HG02970 (cell line): ENCODE measurements around the gene LMOD3.
A peak's percentile ranks its signal among the peaks of the same experiment; 100 is the strongest.

Experiments used
- ATAC-seq: cut with Tn5 transposase; IDR thresholded peaks from one replicate; pipeline ENCODE4 v1.9.1; 2021; ENCODE audit warnings: mild to moderate bottlenecking, moderate library complexity, moderate number of reproducible peaks; ENCODE audit not compliant: unreplicated experiment, low FRiP score

LMOD3 gene

DNA sequence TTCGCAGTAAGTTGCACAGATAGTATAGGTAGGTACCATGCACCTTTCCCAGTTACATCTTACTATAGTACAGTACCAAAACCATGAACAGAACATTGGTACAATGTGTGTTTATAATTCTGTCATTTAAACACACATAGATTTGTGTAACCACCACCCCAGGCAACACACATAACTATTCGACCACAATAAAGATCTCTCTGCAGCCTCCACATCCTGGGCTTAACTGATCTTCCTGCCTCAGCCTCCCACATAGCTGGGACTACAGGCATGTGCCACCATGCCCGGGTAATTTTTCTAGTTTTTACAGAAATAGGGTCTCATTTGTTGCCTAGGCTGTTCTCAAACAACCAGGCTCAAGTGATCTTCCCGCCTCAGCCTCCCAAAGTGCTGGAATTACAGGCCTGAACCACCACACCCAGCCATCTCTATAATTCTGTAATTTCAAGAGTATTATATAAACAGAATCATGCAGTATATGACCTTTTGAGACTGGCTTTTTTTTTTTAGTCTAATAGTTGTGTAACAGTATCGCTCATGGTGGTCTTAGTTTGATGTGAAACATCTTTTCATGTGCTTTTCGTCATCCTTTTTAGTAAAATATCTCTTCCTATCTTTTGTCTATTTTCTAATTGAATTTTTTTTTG is 57.0 kb downstream of the LMOD3 start:
- ATAC-seq = no peak

DNA sequence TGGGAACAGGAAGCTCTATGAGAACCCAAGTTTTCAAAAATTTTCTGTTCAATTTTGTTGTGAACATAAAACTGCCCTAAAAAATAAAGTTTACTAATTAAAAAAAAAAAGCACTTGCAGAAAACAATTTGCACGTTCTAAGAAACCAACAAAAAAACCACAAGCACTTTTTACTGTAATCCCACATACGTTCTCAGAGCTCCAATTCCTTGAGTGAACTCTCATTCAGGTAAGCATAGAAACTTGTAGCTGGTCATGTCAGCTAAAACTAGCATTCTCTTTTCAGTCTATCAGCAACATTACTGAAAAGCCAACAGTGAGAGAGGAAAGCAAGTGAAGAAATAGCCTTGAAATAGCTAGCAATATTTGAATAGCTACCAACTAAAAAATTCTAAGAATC is 58.8 kb downstream of the LMOD3 start:
- no peak for ATAC-seq

- ATAC-seq = no peak
Observed at GRCh38 chr3:69059688-69060087, 62.7 kb downstream of the LMOD3 start.

- ATAC-seq = no peak
Observed at GRCh38 chr3:69058947-69059224, 63.5 kb downstream of the LMOD3 start.

DNA sequence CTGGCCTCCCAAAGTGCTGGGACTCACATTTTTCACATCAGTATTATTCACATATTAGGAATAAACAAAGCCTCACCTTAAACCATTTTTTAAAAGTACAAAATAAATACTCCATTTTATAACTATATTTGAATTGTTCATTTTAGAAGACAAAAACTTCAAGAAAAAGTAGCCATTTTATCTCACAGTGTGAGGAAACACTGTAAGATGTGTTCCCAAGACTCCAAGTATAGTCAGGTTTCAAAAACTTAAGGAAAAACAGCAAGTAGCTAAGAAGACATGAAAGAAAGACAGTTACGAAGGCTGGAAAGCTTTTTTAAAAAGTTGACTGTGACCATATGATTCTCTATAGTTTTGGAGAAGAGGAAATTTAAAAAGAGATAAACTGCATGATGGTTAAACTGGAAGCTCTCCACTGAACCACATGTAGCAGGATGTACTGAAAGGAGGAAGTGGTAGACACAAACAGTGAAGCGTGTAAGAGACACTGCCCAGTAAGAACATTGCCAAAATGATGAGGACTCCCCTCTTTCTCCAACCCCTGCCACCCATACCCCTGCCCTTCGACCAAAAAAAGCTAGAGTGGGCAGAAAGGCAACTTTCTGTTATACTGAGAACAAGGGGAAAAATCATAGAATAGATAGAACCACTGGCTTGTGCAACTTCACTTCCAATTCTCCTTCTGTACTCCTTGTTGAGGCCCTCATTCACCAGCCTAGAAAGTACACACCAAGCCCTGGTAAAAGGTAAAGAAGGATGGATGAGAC is 64.0 kb downstream of the LMOD3 start:
- peak; percentile 55 for ATAC-seq
